PC-3 (cell line): Measurements from ENCODE around the gene CNST.
"Not testable (repeated sequence)": the region's sequence is repeated elsewhere in the genome, so short reads cannot be mapped to it uniquely, and the experiment has no call there.

Experiments used
- EZH2 ChIP-seq: fragments of 300-600 bp; sonication (generic); IDR thresholded peaks from one replicate; pipeline ENCODE4 v1.6.1; 2017; ENCODE audit warnings: antibody characterized with exemption, mild to moderate bottlenecking, low read length; ENCODE audit not compliant: unreplicated experiment
- TF ChIP-seq, protein P1 (sequence below): fragments of 300-600 bp; sonication (generic); conservative IDR thresholded peaks from 2 replicates; pipeline ENCODE4 v1.5.1; 2017; ENCODE audit warnings: antibody characterized with exemption, low read depth, mild to moderate bottlenecking, low read length

DNA sequence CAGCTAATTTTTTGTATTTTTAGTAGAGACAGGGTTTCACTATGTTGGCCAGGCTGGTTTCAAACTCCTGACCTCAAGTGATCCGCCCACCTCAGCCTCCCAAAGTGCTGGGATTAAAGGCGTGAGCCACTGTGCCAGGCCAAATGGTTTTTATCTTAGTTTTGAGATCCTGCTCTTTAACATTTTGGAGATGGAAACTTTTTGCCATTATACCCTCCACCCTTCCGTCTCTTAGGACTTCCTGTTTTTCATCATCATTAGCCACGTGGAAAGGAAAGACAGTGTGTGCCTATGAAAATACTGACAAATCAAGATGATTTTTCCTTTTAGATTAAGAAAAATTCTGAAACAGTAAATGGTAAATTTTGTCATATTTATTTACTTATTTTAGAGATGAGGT, 5.1 kb downstream of the CNST start:
- TF ChIP-seq, protein P1, sequence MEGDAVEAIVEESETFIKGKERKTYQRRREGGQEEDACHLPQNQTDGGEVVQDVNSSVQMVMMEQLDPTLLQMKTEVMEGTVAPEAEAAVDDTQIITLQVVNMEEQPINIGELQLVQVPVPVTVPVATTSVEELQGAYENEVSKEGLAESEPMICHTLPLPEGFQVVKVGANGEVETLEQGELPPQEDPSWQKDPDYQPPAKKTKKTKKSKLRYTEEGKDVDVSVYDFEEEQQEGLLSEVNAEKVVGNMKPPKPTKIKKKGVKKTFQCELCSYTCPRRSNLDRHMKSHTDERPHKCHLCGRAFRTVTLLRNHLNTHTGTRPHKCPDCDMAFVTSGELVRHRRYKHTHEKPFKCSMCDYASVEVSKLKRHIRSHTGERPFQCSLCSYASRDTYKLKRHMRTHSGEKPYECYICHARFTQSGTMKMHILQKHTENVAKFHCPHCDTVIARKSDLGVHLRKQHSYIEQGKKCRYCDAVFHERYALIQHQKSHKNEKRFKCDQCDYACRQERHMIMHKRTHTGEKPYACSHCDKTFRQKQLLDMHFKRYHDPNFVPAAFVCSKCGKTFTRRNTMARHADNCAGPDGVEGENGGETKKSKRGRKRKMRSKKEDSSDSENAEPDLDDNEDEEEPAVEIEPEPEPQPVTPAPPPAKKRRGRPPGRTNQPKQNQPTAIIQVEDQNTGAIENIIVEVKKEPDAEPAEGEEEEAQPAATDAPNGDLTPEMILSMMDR: not testable (repeated sequence)
- TF ChIP-seq EZH2: not testable (repeated sequence)
